ENCODE data around the gene CRYBG1. TPM values are rescaled to one million over a fixed set of nuclear protein-coding genes. Genes with fewer than 3 reads are reported as not detected.

The CRYBG1 gene
- total and polyA plus RNA-seq, 2 of the 13 experiments (the other 11 are each of a cell fraction or from before 2014, with no cell fraction given): 10.1 to 21.9 TPM

GRCh38 chr6:106325336-106326178 is 35.0 kb upstream of the CRYBG1 start, which contains the start of gene ATG5 (continued):
- TF ChIP-seq THAP9 (CRISPR knock-in tag; IDR thresholded peaks at IDR 0.05; ENCODE audit: borderline replicate concordance) (peak; percentile 93), PAX8 (CRISPR knock-in tag; IDR thresholded peaks at IDR 0.05; ENCODE audit: borderline replicate concordance) (peak; percentile 94; the same call in 1 of the 2 replicates), GLMP (CRISPR knock-in tag; IDR thresholded peaks at IDR 0.05; ENCODE audit: borderline replicate concordance) (no peak), JUN (CRISPR knock-in tag; IDR thresholded peaks at IDR 0.05) (peak; percentile 72; the same call in 1 of the 2 replicates), SIN3A (IDR thresholded peaks at IDR 0.05; ENCODE audit: borderline replicate concordance, low read depth, low read length) (0 out of 2 replicates have a peak, but pooled peaks have one; percentile 69), CHD2 (IDR thresholded peaks at IDR 0.05; ENCODE audit: low read depth, low read length) (no peak), ZNF256 (CRISPR knock-in tag; conservative IDR thresholded peaks at IDR 0.05) (no peak), SAFB2 (CRISPR knock-in tag; IDR thresholded peaks at IDR 0.05; ENCODE audit: borderline replicate concordance, low read depth) (peak; percentile 61; the same call in 1 of the 2 replicates), ZNF205 (CRISPR knock-in tag; IDR thresholded peaks at IDR 0.05) (peak; percentile 83), ZNF335 (CRISPR knock-in tag; IDR thresholded peaks at IDR 0.05) (peak; percentile 82; the same call in 1 of the 2 replicates), FOXA1 (IDR thresholded peaks at IDR 0.05) (no peak), FOXA1 (CRISPR knock-in tag; IDR thresholded peaks at IDR 0.05) (peak; percentile 51), ZBTB21 (CRISPR knock-in tag; IDR thresholded peaks at IDR 0.05) (no peak), ZNF264 (CRISPR knock-in tag; IDR thresholded peaks at IDR 0.05) (peak; percentile 73; the same call in 1 of the 2 replicates), ZFP90 (CRISPR knock-in tag; IDR thresholded peaks at IDR 0.05; ENCODE audit: borderline replicate concordance) (peak; percentile 87), SP1 (IDR thresholded peaks at IDR 0.05) (no peak), SP1 (CRISPR knock-in tag; IDR thresholded peaks at IDR 0.05) (peak; percentile 77), ZNF761 (CRISPR knock-in tag; conservative IDR thresholded peaks at IDR 0.05) (no peak; the same call in 1 of the 2 replicates), TARDBP (CRISPR knock-in tag; IDR thresholded peaks at IDR 0.05) (peak; percentile 87), KDM2A (CRISPR knock-in tag; IDR thresholded peaks at IDR 0.05; ENCODE audit: borderline replicate concordance, low read depth) (peak; percentile 90), MEF2D (CRISPR knock-in tag; IDR thresholded peaks at IDR 0.05) (no peak; the same call in 1 of the 2 replicates), ZNF234 (CRISPR knock-in tag; conservative IDR thresholded peaks at IDR 0.05) (peak; percentile 93; the same call in 1 of the 2 replicates), ZFP82 (CRISPR knock-in tag; IDR thresholded peaks at IDR 0.05; ENCODE audit: borderline replicate concordance) (peak; percentile 83; the same call in 1 of the 2 replicates), MXD4 (CRISPR knock-in tag; IDR thresholded peaks at IDR 0.05) (peak; percentile 92; the same call in 1 of the 2 replicates), SP5 (CRISPR knock-in tag; IDR thresholded peaks at IDR 0.05; ENCODE audit: borderline replicate concordance, low read depth) (0 out of 2 replicates have a peak, but pooled peaks have one; percentile 75), KMT2A (CRISPR knock-in tag; IDR thresholded peaks at IDR 0.05) (peak; percentile 81), STAG1 (CRISPR knock-in tag; IDR thresholded peaks at IDR 0.05) (no peak)
